H1 (cell line): ENCODE measurements around the gene MOV10L1. TPM values are rescaled to one million over a fixed set of nuclear protein-coding genes. Genes with fewer than 3 reads are reported as not detected.

Experiments
- BRCA1 ChIP-seq: IDR thresholded peaks from 2 replicates; pipeline ENCODE4 v1.6.1; 2012; ENCODE audit warnings: low read depth, low read length, improper control_type of control experiment
- polyA plus RNA-seq, 7 experiments: library from polyadenylated mRNA; depleted of rRNA in 3 of 7; stranded (reverse) in 5 of 7; unstranded in 2 of 7; fragments of >200 nt in 5 of 7; fragments of 200-250 nt in 2 of 7; gene quantifications; 1 replicate in 5 of 7; 2 replicates in 1 of 7; 4 replicates in 1 of 7; pipeline versions ENCODE4 v1.2.1 to v1.2.3, GENCODE V29; 2011 to 2013; ENCODE audit warnings: missing spikeins in 2 of 7, mixed read lengths in 2 of 7
- total RNA-seq: library from RNA; stranded (reverse); fragmentation: NEBNext Ultra II Directional; extraction: Animal tissue kit (Norgen Biotek cat#: 25700); gene quantifications from 2 replicates; pipeline ENCODE4 v1.2.1, GENCODE V29; 2021
- TF ChIP-seq, protein P1 (sequence below): fragments of 300-600 bp; sonication (generic); IDR thresholded peaks from 2 replicates; pipeline ENCODE4 v1.7.1; 2012; ENCODE audit warnings: low read length, moderate library complexity, mild to moderate bottlenecking, inconsistent platforms; ENCODE audit not compliant: insufficient replicate concordance

The MOV10L1 gene
- total and polyA plus RNA-seq, 2 of the 8 experiments (the other 6 are each of a cell fraction or from before 2014, with no cell fraction given) = 0.32 TPM; not detected in 1

DNA sequence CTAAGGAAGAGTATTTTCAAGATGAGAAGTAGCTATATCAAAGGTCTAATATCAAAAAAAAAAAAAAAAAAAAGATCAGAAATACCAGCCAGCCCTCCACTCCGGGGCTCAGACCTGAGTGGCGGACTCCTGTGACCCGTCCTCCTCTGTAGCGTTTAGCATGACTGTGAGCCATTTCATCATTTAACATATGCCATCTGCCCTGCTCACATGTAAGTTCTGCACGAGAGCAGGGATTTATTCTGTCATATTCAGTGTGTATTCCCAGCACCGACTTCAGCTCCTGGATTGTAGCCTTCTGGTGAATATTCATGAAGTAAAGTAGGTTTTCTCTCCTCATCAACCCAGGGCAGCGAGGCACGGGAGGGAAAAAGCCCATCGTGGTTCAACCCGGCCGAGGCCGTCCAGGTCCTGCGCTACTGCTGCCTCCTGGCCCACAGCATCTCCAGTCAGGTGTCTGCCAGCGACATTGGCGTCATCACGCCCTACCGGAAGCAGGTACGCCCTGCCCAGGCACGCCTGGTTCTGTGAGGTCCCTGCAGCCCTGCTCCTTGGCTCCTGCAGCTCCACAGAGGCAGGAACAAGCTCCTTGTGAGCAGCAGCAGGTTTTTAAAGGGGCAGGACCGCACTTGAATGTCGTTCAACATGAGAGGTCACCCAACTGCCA lies 68.0 kb downstream of the MOV10L1 start (continued):
- TF ChIP-seq, protein P1, sequence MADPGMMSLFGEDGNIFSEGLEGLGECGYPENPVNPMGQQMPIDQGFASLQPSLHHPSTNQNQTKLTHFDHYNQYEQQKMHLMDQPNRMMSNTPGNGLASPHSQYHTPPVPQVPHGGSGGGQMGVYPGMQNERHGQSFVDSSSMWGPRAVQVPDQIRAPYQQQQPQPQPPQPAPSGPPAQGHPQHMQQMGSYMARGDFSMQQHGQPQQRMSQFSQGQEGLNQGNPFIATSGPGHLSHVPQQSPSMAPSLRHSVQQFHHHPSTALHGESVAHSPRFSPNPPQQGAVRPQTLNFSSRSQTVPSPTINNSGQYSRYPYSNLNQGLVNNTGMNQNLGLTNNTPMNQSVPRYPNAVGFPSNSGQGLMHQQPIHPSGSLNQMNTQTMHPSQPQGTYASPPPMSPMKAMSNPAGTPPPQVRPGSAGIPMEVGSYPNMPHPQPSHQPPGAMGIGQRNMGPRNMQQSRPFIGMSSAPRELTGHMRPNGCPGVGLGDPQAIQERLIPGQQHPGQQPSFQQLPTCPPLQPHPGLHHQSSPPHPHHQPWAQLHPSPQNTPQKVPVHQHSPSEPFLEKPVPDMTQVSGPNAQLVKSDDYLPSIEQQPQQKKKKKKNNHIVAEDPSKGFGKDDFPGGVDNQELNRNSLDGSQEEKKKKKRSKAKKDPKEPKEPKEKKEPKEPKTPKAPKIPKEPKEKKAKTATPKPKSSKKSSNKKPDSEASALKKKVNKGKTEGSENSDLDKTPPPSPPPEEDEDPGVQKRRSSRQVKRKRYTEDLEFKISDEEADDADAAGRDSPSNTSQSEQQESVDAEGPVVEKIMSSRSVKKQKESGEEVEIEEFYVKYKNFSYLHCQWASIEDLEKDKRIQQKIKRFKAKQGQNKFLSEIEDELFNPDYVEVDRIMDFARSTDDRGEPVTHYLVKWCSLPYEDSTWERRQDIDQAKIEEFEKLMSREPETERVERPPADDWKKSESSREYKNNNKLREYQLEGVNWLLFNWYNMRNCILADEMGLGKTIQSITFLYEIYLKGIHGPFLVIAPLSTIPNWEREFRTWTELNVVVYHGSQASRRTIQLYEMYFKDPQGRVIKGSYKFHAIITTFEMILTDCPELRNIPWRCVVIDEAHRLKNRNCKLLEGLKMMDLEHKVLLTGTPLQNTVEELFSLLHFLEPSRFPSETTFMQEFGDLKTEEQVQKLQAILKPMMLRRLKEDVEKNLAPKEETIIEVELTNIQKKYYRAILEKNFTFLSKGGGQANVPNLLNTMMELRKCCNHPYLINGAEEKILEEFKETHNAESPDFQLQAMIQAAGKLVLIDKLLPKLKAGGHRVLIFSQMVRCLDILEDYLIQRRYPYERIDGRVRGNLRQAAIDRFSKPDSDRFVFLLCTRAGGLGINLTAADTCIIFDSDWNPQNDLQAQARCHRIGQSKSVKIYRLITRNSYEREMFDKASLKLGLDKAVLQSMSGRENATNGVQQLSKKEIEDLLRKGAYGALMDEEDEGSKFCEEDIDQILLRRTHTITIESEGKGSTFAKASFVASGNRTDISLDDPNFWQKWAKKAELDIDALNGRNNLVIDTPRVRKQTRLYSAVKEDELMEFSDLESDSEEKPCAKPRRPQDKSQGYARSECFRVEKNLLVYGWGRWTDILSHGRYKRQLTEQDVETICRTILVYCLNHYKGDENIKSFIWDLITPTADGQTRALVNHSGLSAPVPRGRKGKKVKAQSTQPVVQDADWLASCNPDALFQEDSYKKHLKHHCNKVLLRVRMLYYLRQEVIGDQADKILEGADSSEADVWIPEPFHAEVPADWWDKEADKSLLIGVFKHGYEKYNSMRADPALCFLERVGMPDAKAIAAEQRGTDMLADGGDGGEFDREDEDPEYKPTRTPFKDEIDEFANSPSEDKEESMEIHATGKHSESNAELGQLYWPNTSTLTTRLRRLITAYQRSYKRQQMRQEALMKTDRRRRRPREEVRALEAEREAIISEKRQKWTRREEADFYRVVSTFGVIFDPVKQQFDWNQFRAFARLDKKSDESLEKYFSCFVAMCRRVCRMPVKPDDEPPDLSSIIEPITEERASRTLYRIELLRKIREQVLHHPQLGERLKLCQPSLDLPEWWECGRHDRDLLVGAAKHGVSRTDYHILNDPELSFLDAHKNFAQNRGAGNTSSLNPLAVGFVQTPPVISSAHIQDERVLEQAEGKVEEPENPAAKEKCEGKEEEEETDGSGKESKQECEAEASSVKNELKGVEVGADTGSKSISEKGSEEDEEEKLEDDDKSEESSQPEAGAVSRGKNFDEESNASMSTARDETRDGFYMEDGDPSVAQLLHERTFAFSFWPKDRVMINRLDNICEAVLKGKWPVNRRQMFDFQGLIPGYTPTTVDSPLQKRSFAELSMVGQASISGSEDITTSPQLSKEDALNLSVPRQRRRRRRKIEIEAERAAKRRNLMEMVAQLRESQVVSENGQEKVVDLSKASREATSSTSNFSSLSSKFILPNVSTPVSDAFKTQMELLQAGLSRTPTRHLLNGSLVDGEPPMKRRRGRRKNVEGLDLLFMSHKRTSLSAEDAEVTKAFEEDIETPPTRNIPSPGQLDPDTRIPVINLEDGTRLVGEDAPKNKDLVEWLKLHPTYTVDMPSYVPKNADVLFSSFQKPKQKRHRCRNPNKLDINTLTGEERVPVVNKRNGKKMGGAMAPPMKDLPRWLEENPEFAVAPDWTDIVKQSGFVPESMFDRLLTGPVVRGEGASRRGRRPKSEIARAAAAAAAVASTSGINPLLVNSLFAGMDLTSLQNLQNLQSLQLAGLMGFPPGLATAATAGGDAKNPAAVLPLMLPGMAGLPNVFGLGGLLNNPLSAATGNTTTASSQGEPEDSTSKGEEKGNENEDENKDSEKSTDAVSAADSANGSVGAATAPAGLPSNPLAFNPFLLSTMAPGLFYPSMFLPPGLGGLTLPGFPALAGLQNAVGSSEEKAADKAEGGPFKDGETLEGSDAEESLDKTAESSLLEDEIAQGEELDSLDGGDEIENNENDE = no peak
- TF ChIP-seq BRCA1 = no peak
